GM19395 (cell line): ENCODE measurements around the gene LHFPL3.

Experiments
- ATAC-seq: cut with Tn5 transposase; IDR thresholded peaks from one replicate; pipeline ENCODE4 v1.9.1; 2021; ENCODE audit warnings: mild to moderate bottlenecking, moderate library complexity; ENCODE audit not compliant: unreplicated experiment

The LHFPL3 gene

DNA sequence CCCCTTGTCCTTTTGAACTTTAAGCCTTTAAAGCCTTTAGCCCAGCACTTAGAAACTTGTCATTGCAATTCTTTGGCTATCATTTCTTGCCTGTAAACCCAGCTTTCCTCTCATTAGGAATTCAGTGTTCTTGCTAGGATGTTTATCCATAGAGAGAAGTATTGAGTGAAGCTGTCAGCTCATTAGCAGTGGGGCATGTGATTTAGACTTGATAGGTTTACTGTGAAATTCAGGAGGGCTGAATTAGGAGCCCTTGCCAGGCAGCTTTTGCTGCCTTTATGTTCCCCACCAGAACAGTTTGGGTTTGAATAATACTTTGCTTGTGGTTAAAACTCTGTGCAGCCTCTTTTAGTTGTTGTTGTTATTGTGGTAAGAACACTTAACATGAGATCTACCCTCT is 39.5 kb downstream of the LHFPL3 start:
- no peak for ATAC-seq

DNA sequence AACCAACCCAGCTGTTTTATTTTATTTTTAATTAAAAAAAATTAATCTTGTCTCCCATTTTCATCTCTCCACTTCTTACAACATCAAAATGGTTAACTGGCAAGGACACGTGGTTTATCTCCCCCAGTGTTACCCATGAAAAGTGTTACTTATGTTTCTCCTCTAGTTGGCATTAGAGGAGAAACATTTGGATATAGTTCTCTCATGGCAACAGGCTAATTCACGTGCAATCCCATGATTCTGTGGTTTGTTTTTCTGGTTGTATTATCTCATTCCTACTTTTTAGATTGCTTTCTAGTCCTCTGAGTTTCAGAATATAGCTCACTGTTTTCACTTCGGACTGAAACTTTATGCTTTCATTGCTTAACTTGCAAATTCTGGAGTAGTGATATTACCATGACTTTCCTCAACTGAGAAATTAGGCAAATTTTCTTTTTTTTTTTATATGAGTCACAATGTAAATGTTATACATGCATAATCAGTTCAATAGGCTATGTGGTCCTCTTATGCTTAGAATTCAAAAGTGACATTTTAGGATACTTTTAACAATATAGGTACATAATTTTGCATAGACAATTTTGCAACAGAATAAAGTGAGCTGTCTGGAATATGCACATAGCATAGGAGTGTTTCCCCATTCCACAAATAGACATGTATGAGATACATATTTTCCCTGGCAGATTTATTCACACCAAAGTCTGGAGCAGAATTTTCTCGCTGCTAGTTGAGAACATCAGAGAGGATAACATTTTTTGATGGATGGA is 43.0 kb downstream of the LHFPL3 start:
- no peak for ATAC-seq

DNA sequence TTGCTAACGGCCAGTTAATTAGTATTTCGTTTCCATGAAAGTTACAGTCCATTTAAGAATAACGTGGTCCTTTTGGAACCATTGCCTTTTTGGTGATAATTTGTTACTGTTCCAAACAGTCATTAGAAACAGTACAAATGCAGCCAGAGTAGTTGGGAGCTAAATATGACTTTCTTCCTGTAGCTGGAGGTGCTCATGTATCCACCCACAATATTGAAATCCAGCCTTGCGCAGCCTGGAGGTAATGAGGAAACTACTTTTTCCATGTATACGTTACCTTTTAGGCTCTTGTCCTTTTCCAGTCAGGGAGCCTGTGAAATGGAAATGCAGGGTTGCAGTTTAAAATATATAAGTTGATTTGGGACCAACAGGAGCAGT is 43.6 kb downstream of the LHFPL3 start:
- no peak for ATAC-seq

DNA sequence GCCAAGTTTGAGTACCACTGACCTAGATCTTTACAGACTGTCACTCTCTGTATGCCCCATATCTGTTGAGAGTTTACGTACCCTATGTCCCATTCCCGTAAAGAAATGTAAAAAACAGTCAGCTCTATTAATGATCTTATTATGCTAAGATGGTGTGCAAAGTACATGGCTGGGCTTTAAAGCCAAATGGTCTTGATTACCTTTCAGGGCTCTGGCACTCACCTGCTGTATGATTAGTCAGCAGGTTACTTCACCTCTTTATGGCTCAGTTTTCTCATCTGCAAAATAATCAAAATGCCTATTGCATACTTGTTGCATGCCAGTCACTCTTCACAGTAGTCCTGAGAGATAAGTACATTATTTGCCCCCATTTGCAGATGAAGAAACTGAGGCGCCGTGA is 54.2 kb downstream of the LHFPL3 start:
- no peak for ATAC-seq

DNA sequence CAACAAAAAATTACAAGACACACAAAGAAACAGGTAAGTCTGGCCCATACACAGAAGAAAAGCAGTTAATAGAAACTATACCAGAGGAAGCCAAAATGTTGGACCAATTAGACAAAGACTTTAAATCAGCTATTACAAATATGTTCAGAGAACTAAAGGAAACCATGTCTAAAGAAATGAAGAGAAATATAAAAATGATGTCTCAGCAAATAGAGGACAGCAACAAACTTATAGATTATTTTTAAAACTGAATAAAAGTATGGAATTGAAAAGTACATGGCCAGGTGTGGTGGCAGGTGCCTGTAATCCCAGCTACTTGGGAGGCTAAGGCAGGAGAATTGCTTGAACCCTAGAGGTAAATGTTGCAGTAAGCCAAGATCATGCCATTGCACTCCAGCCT is 58.5 kb downstream of the LHFPL3 start:
- ATAC-seq, result no peak

DNA sequence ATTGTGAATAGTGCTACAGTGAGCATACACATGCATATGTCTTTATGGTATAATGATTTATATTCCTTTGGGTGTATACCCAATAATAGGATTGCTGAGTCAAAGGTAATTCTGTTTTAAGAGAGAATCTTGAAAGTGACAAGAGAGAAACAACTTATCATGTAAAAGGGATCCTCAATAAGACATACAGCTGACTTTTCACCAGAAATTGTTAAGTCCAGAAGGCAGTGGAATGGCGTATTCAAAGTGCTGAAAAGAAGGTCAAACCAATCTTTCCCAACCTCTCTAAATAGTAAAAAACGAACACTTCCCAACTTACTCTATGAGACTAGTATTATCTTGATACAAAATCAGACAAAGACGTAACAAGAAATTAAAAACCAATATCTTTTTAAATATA is 59.8 kb downstream of the LHFPL3 start:
- no peak for ATAC-seq

- ATAC-seq, result no peak
These were observed 66.8 kb downstream of the LHFPL3 start for GRCh38 chr7:104395162-104395561.

GRCh38 chr7:104397442-104397841 is 69.0 kb downstream of the LHFPL3 start:
- no peak for ATAC-seq

DNA sequence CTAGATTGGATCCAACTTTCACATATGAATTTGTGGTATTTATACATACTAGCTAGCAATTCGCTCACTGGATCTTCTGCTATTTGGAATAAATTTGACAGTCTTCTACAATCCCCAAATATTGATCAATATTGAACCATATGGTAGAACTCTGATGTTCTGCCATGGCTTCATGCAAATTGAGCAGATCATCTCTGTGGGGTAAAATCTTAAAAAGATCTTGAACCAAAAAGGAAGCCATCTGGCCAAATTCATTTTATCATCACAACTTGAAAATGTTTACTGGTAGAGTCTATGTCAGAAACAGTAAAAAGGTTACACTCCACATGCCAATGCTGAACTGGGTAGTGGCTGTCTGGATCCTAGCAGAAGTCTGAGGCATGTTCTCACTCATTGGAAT is 80.0 kb downstream of the LHFPL3 start:
- ATAC-seq, result no peak

DNA sequence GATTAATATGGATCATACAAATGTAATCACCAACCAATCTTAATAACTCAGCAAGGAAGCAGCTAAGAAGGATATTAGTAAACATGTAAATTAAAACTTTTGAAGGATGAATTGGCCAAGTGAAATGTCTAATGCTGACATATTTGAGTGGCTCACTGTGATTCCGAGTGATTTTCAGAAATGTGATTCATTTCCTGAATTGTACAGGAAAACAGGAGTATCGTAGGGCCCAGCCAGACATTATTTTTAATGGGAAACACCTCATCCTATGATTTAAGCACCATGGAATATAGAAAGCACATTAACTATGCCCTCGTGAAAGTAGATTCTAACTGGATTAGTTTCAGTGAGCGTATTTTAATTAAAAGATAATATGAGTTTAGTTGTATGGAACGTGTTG is 82.3 kb downstream of the LHFPL3 start:
- ATAC-seq, result no peak

GRCh38 chr7:104412911-104413310 is 84.5 kb downstream of the LHFPL3 start:
- no peak for ATAC-seq

- no peak for ATAC-seq
These were observed 85.8 kb downstream of the LHFPL3 start for GRCh38 chr7:104414216-104414615.

- ATAC-seq, result no peak
These were observed 87.3 kb downstream of the LHFPL3 start for GRCh38 chr7:104415700-104416099.

DNA sequence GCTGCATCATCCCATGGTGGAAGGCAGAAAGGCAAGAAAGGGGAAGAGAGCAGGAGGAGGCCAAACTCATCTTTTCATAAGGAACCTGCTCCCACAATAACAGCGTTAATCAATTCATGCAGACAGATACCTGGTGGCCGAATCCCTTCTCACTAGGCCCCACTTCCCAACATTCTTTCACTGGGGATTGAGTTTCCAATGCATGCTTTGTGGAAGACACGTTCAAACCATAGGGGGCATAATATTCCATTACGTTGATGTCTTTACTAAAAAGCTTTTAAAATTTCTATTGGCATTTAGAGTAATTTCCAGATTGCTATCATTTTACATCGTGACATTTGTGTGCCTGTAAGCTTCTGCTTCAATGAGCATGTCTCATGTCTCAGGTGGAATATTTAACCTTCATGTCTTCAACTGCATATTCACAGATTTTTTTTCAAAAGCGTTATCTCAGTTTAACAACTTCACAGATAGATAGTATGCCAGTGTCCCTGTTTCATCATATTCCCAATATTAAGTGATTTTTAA is 88.5 kb downstream of the LHFPL3 start:
- ATAC-seq, result no peak

DNA sequence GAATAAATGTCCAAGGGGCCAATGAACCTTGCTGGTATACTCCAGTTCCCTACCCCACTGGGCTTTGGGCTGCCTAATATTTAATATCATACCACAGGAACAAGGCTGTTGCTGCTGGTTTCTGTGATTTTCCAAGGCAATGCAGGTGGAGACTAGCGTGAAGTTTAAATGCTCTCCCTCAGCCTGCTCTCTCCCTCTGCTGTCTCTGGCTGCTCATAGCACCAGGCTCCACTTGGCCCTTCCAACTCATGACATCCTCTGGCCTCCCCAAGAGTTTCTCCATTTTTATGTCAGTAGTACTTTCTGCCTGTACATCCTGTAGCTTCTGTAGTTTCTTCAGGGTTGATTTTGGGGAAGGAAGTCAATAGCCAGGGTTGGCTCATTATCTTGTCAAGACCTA is 103.5 kb downstream of the LHFPL3 start:
- no peak for ATAC-seq

DNA sequence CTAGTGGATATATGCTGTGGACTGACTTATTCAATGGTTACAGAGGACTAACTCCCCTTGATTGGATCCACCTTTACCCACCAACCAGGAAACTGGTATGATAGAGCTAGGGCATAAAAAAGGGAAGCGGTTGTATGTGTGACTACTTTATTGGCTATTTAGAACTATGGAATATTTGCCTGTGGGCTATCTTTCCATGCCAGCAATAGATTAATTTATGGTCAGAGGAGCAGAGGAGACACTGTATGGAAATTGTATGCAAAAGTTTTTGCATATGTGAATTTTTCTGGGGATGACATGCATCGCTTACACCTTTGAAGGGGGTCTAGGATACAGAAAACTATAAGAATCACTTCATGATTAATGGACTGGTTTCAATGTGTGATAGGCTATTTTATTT is 105.7 kb downstream of the LHFPL3 start:
- ATAC-seq, result no peak

GRCh38 chr7:104442481-104442880 is 114.1 kb downstream of the LHFPL3 start:
- no peak for ATAC-seq

DNA sequence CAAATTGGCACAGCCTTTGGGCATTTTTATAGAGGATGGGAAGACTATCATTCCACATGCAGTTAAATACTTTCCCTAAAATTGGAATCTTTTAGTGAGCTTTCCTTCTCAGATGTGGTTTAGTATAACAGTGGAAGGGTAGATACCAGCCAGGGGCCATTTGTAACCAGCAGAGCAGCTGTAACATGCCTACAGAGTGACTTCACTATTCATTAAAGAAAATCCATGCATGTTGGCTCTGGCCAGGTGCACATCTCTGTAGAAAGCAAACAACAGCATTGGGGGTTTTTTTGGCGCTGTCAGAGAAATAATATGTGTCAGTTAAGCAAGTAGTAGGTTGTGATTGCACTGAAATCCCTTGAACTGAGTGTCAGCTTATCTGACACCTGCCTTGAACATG is 115.6 kb downstream of the LHFPL3 start:
- no peak for ATAC-seq

- ATAC-seq, result no peak
These were observed 117.0 kb downstream of the LHFPL3 start for GRCh38 chr7:104445393-104445792.

DNA sequence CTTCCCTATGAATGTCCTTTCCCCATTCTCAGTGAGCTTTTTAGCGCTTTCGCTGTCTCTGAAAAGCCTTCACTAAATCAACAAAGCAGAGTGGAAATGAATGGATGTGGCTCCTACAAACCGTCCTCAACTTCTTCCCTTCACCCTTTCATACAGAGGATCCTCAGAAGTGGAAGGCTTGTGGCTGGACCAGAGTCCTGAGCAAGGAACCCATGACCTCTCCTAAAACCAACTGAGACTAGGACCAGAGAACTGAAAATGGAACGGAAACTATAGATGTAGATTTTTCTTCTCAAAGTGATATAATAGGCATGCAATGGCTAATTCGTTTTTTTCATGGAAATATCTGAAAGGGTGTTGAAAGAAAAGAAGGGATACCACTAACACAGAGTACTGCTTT is 122.5 kb downstream of the LHFPL3 start:
- ATAC-seq, result no peak

DNA sequence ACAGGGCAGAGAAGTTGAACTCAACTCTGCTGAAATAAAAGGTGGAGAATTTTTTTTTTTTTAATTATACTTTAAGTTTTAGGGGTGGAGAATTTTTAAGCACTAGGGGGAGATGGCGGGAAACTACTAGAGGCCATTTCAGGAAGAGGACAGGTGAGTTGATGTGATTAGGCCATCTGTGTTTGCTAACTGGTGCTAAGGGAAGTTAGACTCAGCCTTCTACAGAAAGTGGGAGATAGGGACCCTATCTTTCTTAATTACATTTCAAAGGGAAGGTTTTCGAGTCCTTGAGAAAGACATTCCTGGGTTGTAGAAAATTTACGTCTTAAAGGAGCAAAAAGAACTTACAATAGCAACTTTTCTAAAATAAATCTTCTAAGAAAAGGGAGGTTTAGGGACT is 124.8 kb downstream of the LHFPL3 start:
- no peak for ATAC-seq

DNA sequence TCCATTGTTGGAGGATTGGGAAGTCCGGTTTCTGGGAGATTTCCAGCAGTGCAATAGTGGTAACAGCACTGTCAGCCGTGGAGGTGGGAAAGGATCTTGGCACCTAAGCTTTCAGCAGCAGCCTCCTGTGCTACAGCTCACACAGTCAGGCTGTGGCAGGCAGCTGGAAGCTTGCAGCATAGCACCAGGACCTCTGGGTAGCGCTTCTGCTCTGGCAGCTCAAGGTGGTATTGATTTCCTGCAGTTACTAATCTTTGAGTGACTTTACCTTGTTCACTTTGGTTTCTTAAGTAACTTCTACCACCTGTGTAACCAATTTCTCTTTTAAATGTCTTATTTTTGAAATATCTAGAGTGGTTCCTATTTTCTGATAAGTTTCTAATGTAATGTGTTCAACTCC is 130.5 kb downstream of the LHFPL3 start:
- ATAC-seq, result no peak

DNA sequence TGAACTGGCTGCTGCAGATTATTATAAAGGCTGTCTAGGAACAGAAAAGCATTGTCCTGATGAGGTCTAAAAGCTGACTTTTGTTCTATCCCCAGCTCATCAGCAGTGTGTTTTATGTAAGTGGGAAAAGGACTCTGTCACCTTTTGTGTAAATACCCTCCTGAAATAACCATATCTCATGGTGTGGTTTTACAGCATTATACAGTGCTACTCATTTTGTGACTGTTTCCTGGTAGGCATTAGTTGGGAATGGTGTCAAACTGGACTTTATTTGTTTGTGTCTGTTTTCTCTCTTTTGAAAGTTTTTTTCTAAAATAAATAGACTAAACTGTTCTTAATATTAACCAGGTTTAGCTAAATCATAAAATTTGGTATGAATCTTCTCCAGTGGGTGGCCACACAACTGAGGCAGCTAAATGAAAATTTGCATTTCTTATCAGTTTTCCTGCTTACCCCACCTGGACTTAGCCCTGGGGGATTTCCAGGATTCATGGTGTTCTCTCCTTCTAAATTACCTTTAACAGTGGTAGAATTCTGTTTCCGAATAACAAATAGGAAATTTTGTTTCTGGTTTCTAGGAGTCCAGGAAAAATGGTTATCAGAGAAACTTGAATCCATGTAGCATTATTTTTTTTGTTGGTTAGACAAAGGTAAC is 140.9 kb downstream of the LHFPL3 start:
- no peak for ATAC-seq
